Adrenal gland (tissue), 12 donors: ENCODE results near the gene ABL1. TPM values are rescaled to one million over a fixed set of nuclear protein-coding genes. Genes with fewer than 3 reads are reported as not detected.

Experiments used
- DNase-seq, 7 donors: peaks; one replicate each; pipeline ENCODE4 v3.0.0-alpha.2; 2019 to 2020
- H3K27ac ChIP-seq, 5 donors: fragments of 200-600 bp; sonication (generic) in 4 of 5; 1 replicate in 3 of 5; 2 replicates in 2 of 5; pipeline versions ENCODE4 v1.5.1 to v1.8.0; 2016 to 2020; ENCODE audit warnings: mild to moderate bottlenecking in 1 of 5
- H3K27me3 ChIP-seq: fragments of 200-600 bp; 2 replicates; pipeline ENCODE4 v1.8.0; 2021
- H3K36me3 ChIP-seq, 2 donors: fragments of 200-600 bp; replicated peaks in 1 of 2; 1 replicate in 1 of 2; 2 replicates in 1 of 2; pipeline versions ENCODE4 v1.5.1 to v1.8.0; 2018 to 2022
- H3K4me1 ChIP-seq, 2 donors: fragments of 200-600 bp; replicated peaks in 1 of 2; 1 replicate in 1 of 2; 2 replicates in 1 of 2; pipeline versions ENCODE4 v1.5.1 to v1.8.0; 2018 to 2021
- H3K4me3 ChIP-seq, 4 donors: fragments of 200-600 bp; sonication (generic) in 3 of 4; one replicate each; pipeline ENCODE4 v1.5.1; 2016 to 2018
- H3K9me3 ChIP-seq, 3 donors: fragments of 200-600 bp; sonication (generic) in 1 of 3; replicated peaks in 1 of 3; 1 replicate in 2 of 3; 2 replicates in 1 of 3; pipeline versions ENCODE4 v1.5.1 to v1.8.0; 2016 to 2021
- CTCF ChIP-seq, 6 experiments: fragments of 450-650 bp in 4 of 6; fragments of 200-600 bp in 2 of 6; sonication (generic) in 1 of 6; IDR thresholded peaks; 1 replicate in 5 of 6; 2 replicates in 1 of 6; pipeline versions ENCODE4 v1.5.1 to v1.8.0; 2016 to 2021; ENCODE audit warnings: antibody characterized with exemption in 6 of 6, mild to moderate bottlenecking in 2 of 6, moderate library complexity in 1 of 6
- POLR2A ChIP-seq, 2 donors: fragments of 450-650 bp; IDR thresholded peaks; one replicate each; pipeline ENCODE4 v1.6.1; 2017; ENCODE audit warnings: antibody characterized with exemption in 2 of 2, mild to moderate bottlenecking in 2 of 2, moderate library complexity in 1 of 2
- WGBS, 4 donors: extraction: QIAGEN DNeasy Blood & Tissue Kit in 2 of 4; methylation state at CpG; one replicate each; pipeline versions ENCODE4 v1.1.5 to v1.1.7; 2013 to 2017; 5-methylcytosine and 5-hydroxymethylcytosine counted together
- intact Hi-C, 2 donors: fragments of 100-400 bp; cut with DNase I; formaldehyde crosslinking; loops; one replicate each; pipeline versions ENCODE4 v1.14.1 to v1.15.0; 2022 to 2023
- polyA plus RNA-seq, 3 donors: library from polyadenylated mRNA; stranded (reverse); fragments of 200-250 nt in 2 of 3; fragments of 350-450 nt in 1 of 3; fragmentation: Illumina TruSeq in 1 of 3; extraction: RNeasy Lipid Tissue Mini Kit (QIAGEN cat#74804) in 1 of 3; gene quantifications; one replicate each; pipeline ENCODE4 v1.2.3, GENCODE V29; 2013 to 2014
- total RNA-seq, 9 donors: library from RNA; depleted of rRNA in 4 of 9; stranded (reverse); fragments of >200 nt in 4 of 9; fragments of 120-200 nt in 1 of 9; fragmentation: NEBNext Ultra II Directional in 1 of 9; extraction: Animal tissue kit (Norgen Biotek cat#: 25700) in 1 of 9; gene quantifications; one replicate each; pipeline versions ENCODE4 v1.1.0 to v1.2.4, GENCODE V29; 2013 to 2023
- donor health status: healthy with polysubstance abuse.
- donor health status: Bipolar disorder and iron deficiency.
- donor health status: DM: yes; HTN: yes; CAD: no.
- donor health status: DM: no; HTN: no; CAD: no.
- donor health status: DM: no; HTN: no; CAD: no.
- donor health status: DM: yes; HTN: yes; CAD: no.

ABL1 gene
- total and polyA plus RNA-seq, 12 donors = 27.2 to 83.2 (median 45.7) TPM

GRCh38 chr9:130882696-130883225 is 47.7 kb downstream of the ABL1 start:
- Histone ChIP-seq H3K27ac (no peak overlapping the region), H3K4me3 (no peak overlapping the region), H3K36me3 (peaks cover 0 to 96% of the 10 kb centered on the region in 2 donors), H3K27me3 (no peaks in the 10 kb centered on the region), H3K9me3 (no peaks in the 10 kb centered on the region), H3K4me1 (no peaks in the 10 kb centered on the region)
- 85 to 90% (median 87%) methylated on average over 8 to 15 of the region's 15 CpGs for WGBS, 4 donors
- no peak for TF ChIP-seq POLR2A (IDR thresholded peaks at IDR 0.05)
- no peak for TF ChIP-seq CTCF (IDR thresholded peaks at IDR 0.05)
- no peak for DNase-seq
- intact Hi-C loops = no loop called here

- 81 to 93% (median 86%) methylated on average over 5 of the region's 5 CpGs for WGBS, 4 donors
- H3K27me3 ChIP-seq = no peaks in the 10 kb centered on the region
- no peak for DNase-seq
- H3K27ac ChIP-seq = peak overlapping the region in 1 of 5 donors; percentile 85
- H3K4me1 ChIP-seq = no peaks in the 10 kb centered on the region
- intact Hi-C loops = no loop called here
- H3K9me3 ChIP-seq = no peaks in the 10 kb centered on the region
- TF ChIP-seq POLR2A (IDR thresholded peaks at IDR 0.05) (no peak), CTCF (IDR thresholded peaks at IDR 0.05) (no peak)
- H3K4me3 ChIP-seq = no peak overlapping the region
- peaks cover 0 to 98% of the 10 kb centered on the region in 2 donors for H3K36me3 ChIP-seq
Measured at GRCh38 chr9:130883479-130883878, 48.4 kb downstream of the ABL1 start.

- peak overlapping the region in 2 of 5 donors; percentile 50 to 85 for H3K27ac ChIP-seq
- H3K27me3 ChIP-seq = no peaks in the 10 kb centered on the region
- 71 to 81% (median 78%) methylated on average over 14 to 25 of the region's 25 CpGs for WGBS, 4 donors
- intact Hi-C loops = no loop called here
- TF ChIP-seq POLR2A (IDR thresholded peaks at IDR 0.05) (no peak), CTCF (IDR thresholded peaks at IDR 0.05) (no peak)
- no peaks in the 10 kb centered on the region for H3K9me3 ChIP-seq
- no peak overlapping the region for H3K4me3 ChIP-seq
- peak in 5 of 7 donors; percentile 56 to 81 (median 75) for DNase-seq
- peaks cover 0 to 98% of the 10 kb centered on the region in 2 donors for H3K36me3 ChIP-seq
- no peaks in the 10 kb centered on the region for H3K4me1 ChIP-seq
Measured at GRCh38 chr9:130884111-130884531, 49.1 kb downstream of the ABL1 start.

- Histone ChIP-seq H3K9me3 (no peaks in the 10 kb centered on the region), H3K4me1 (no peaks in the 10 kb centered on the region), H3K4me3 (no peak overlapping the region), H3K36me3 (peaks cover 0 to 94% of the 10 kb centered on the region in 2 donors), H3K27ac (peak overlapping the region; percentile 36 to 85 (median 54)), H3K27me3 (no peaks in the 10 kb centered on the region)
- intact Hi-C loops = loop anchor here in 1 of 2 donors (5.0 kb wide), 1 partner anchor 47 kb away; no protein-coding TSS in a partner anchor
- TF ChIP-seq CTCF (IDR thresholded peaks at IDR 0.05) (no peak), POLR2A (IDR thresholded peaks at IDR 0.05) (no peak)
- 90 to 93% (median 92%) methylated on average over 37 to 47 of the region's 47 CpGs for WGBS, 4 donors
- peak in 2 of 7 donors; percentile 31 to 53 for DNase-seq
Measured at GRCh38 chr9:130884542-130885483, 49.8 kb downstream of the ABL1 start.
